ENCODE data around the gene ZNF629. TPM values are rescaled to one million over a fixed set of nuclear protein-coding genes. Genes with fewer than 3 reads are reported as not detected.

The ZNF629 gene
- total RNA-seq, 2 experiments from 2014 or later, result 1.6 to 1.7 TPM

- Mint-ChIP-seq H3K27ac (peak overlapping the region; percentile 37), H3K9me3 (no peaks in the 10 kb centered on the region), H3K4me3 (no peak overlapping the region), H3K27me3 (no peaks in the 10 kb centered on the region), H3K4me1 (ENCODE audit: low read depth) (peaks cover 5% of the 10 kb centered on the region), H3K36me3 (ENCODE audit: low read depth) (peaks cover 74% of the 10 kb centered on the region)
- Histone ChIP-seq H3K27me3 (ENCODE audit: control insufficient read depth in 1 of 2, insufficient read depth in 2 of 2, low read length in 2 of 2) (no peaks in the 10 kb centered on the region), H3K9me3 (ENCODE audit: control insufficient read depth in 1 of 2, insufficient read depth in 1 of 2, low read length in 2 of 2) (no peaks in the 10 kb centered on the region), H3K4me1 (ENCODE audit: insufficient read depth, low read length) (no peaks in the 10 kb centered on the region), H3K4me3 (ENCODE audit: low read length) (no peak overlapping the region), H3K36me3 (ENCODE audit: insufficient read depth, low read length) (peaks cover 62% of the 10 kb centered on the region), H3K27ac (ENCODE audit: low read depth in 1 of 2, low read length in 2 of 2) (peak overlapping the region in 1 of 2 donors; percentile 11)
- ChIA-PET POLR2A (no interaction called here), CTCF (no interaction called here)
- TF ChIP-seq CTCF (IDR thresholded peaks at IDR 0.05), result no peak
- ATAC-seq (ENCODE audit: poor library complexity) (no peak), DNase-seq (no peak)
- intact Hi-C loops (cut with DNase I, micrococcal nuclease), result no loop called here
Observed at GRCh38 chr16:30740364-30741251, 46.4 kb downstream of the ZNF629 start.

GRCh38 chr16:30738984-30739951 lies 47.7 kb downstream of the ZNF629 start:
- peak in 1 of 14 experiments; percentile 29 for DNase-seq
- no peak overlapping the region for H3K4me3 ChIP-seq (ENCODE audit: low read length)
- H3K27ac ChIP-seq (ENCODE audit: low read depth in 1 of 2, low read length in 2 of 2), result no peak overlapping the region
- intact Hi-C loops (cut with DNase I, micrococcal nuclease), result no loop called here
- no peak for TF ChIP-seq CTCF (IDR thresholded peaks at IDR 0.05)
- Mint-ChIP-seq H3K27me3 (no peaks in the 10 kb centered on the region), H3K4me3 (no peak overlapping the region), H3K27ac (no peak overlapping the region), H3K36me3 (ENCODE audit: low read depth) (peaks cover 79% of the 10 kb centered on the region), H3K4me1 (ENCODE audit: low read depth) (peaks cover 5% of the 10 kb centered on the region), H3K9me3 (no peaks in the 10 kb centered on the region)
- H3K9me3 ChIP-seq (ENCODE audit: control insufficient read depth in 1 of 2, insufficient read depth in 1 of 2, low read length in 2 of 2), result no peaks in the 10 kb centered on the region
- no peak for ATAC-seq (ENCODE audit: poor library complexity)
- no peaks in the 10 kb centered on the region for H3K27me3 ChIP-seq (ENCODE audit: control insufficient read depth in 1 of 2, insufficient read depth in 2 of 2, low read length in 2 of 2)
- no peaks in the 10 kb centered on the region for H3K4me1 ChIP-seq (ENCODE audit: insufficient read depth, low read length)
- CTCF ChIA-PET, result no interaction called here
- peaks cover 67% of the 10 kb centered on the region for H3K36me3 ChIP-seq (ENCODE audit: insufficient read depth, low read length)
- POLR2A ChIA-PET, result interaction anchor here (0.8 kb wide), 1 partner anchor 45 kb away, joined by 3 read pairs; no protein-coding TSS in a partner anchor

- H3K36me3 Mint-ChIP-seq (ENCODE audit: low read depth), result peaks cover 81% of the 10 kb centered on the region
- no peaks in the 10 kb centered on the region for H3K27me3 Mint-ChIP-seq
- ATAC-seq (ENCODE audit: poor library complexity) (no peak), DNase-seq (no peak)
- TF ChIP-seq CTCF (IDR thresholded peaks at IDR 0.05), result no peak
- no peak overlapping the region for H3K4me3 Mint-ChIP-seq
- POLR2A ChIA-PET, result interaction anchor here (0.8 kb wide), 1 partner anchor 44 kb away, joined by 3 read pairs; no protein-coding TSS in a partner anchor
- H3K9me3 Mint-ChIP-seq, result no peaks in the 10 kb centered on the region
- no peak overlapping the region for H3K27ac ChIP-seq (ENCODE audit: low read depth in 1 of 2, low read length in 2 of 2)
- no peaks in the 10 kb centered on the region for H3K9me3 ChIP-seq (ENCODE audit: control insufficient read depth in 1 of 2, insufficient read depth in 1 of 2, low read length in 2 of 2)
- intact Hi-C loops (cut with DNase I, micrococcal nuclease), result no loop called here
- no peaks in the 10 kb centered on the region for H3K4me1 ChIP-seq (ENCODE audit: insufficient read depth, low read length)
- no peak overlapping the region for H3K27ac Mint-ChIP-seq
- peaks cover 5% of the 10 kb centered on the region for H3K4me1 Mint-ChIP-seq (ENCODE audit: low read depth)
- H3K27me3 ChIP-seq (ENCODE audit: control insufficient read depth in 1 of 2, insufficient read depth in 2 of 2, low read length in 2 of 2), result no peaks in the 10 kb centered on the region
- H3K4me3 ChIP-seq (ENCODE audit: low read length), result no peak overlapping the region
- peaks cover 74% of the 10 kb centered on the region for H3K36me3 ChIP-seq (ENCODE audit: insufficient read depth, low read length)
- CTCF ChIA-PET, result no interaction called here
Observed at GRCh38 chr16:30737794-30738648, 49.0 kb downstream of the ZNF629 start.

All from CD4-positive, alpha-beta T cell (primary cell).